HUES64 (cell line): ENCODE measurements around the gene SFXN3.

Experiments
- H3K27ac ChIP-seq: 2 replicates; pipeline ENCODE4 v1.7.0; 2013; ENCODE audit warnings: low read depth, low read length, inconsistent platforms
- H3K27me3 ChIP-seq: 2 replicates; pipeline ENCODE4 v1.6.1; 2013; ENCODE audit warnings: mild to moderate bottlenecking, low read length; ENCODE audit not compliant: insufficient read depth
- H3K36me3 ChIP-seq: 2 replicates; pipeline ENCODE4 v1.6.1; 2013; ENCODE audit warnings: mild to moderate bottlenecking, low read length; ENCODE audit not compliant: insufficient read depth
- H3K4me1 ChIP-seq: 2 replicates; pipeline ENCODE4 v1.6.1; 2013; ENCODE audit warnings: mild to moderate bottlenecking, low read length, moderate library complexity; ENCODE audit not compliant: insufficient read depth
- H3K4me3 ChIP-seq: 2 replicates; pipeline ENCODE4 v1.5.1; 2013; ENCODE audit warnings: mild to moderate bottlenecking, low read length, moderate library complexity
- H3K9ac ChIP-seq: 2 replicates; pipeline ENCODE4 v1.6.1; 2013; ENCODE audit warnings: mild to moderate bottlenecking, low read depth, low read length
- H3K9me3 ChIP-seq: 2 replicates; pipeline ENCODE4 v1.6.1; 2013; ENCODE audit warnings: low read depth, low read length; ENCODE audit not compliant: insufficient read depth
- WGBS: fragments of 150-250, 120-280 bp; methylation state at CpG from one replicate; pipeline ENCODE4 v1.1.7; 2013; ENCODE audit warnings: missing lambda C conversion rate; 5-methylcytosine and 5-hydroxymethylcytosine counted together

The SFXN3 gene

DNA sequence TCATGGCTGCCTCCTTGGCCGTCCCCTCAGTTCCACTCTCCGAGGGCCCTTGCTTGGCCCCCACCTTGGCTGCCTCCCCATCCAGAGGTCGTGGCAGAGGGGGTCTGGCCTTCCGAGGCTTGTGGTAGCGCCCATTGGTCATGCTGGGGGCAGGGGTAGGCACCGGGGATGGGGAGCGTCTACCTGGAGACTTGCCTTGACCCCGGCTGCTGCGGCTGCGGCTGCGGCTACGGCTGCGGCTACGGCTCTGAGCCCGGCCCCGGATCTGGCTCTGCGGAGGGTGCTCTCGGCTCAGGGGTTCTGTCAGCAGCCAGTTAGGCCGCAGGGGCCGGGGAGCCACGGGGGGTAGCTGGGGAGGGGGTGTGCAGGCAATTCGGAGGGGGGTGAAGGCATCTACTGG lies 20.7 kb upstream of the SFXN3 start:
- Histone ChIP-seq H3K36me3 (peaks cover 22% of the 10 kb centered on the region), H3K27me3 (peaks cover 10% of the 10 kb centered on the region), H3K27ac (no peak overlapping the region), H3K4me3 (no peak overlapping the region), H3K9ac (no peak overlapping the region), H3K4me1 (no peaks in the 10 kb centered on the region), H3K9me3 (no peaks in the 10 kb centered on the region)
- WGBS, result 93% methylated on average over 22 of the region's 22 CpGs

DNA sequence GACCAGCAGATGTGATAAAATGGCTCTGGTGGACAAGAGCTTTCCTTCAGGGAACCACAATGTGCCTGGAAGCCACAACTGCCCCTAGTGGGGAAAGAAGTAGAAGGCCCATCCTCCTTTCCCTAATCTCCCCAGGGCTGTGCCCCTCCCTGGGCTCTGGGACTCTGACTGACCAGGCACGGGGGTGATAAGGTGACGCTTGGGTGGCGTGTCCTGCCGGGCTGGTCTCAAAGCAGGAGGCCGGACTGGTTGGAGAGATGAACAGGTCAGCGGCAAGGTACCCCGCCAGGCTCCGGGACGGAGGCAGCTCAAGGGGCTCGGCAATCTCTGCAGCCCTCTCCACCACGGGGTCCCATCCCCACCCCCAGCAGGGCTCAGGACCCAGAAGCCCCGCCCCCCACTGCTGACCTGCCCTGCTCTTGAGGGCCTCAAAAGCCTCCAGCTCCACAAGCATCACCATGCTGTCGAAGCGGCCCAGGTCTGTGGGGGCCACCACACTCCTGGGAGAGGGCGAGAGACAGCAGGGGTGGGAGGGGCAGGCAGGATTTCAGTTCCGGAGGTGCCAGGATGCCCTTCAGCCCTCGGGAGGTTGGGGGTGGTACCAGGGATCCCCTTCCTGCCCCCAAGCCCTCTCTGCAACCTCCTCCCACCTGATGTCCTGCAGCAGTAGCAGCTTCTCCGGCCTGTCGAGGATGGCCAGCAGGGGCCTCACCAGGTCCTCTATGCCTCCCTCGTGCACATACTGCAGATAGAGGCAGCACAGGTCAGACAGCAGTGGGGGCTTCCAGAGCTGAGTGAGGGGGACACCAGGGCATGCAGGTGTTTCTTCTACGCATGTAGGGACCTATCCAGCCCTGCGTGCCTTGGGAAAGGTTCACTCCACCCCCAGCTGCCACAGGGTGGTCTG lies 19.3 kb upstream of the SFXN3 start:
- H3K36me3 ChIP-seq, result peaks cover 7% of the 10 kb centered on the region
- H3K4me3 ChIP-seq, result no peak overlapping the region
- no peak overlapping the region for H3K27ac ChIP-seq
- peaks cover 23% of the 10 kb centered on the region for H3K27me3 ChIP-seq
- H3K9me3 ChIP-seq, result no peaks in the 10 kb centered on the region
- 63% methylated on average over 22 of the region's 22 CpGs for WGBS
- no peak overlapping the region for H3K9ac ChIP-seq
- no peaks in the 10 kb centered on the region for H3K4me1 ChIP-seq

DNA sequence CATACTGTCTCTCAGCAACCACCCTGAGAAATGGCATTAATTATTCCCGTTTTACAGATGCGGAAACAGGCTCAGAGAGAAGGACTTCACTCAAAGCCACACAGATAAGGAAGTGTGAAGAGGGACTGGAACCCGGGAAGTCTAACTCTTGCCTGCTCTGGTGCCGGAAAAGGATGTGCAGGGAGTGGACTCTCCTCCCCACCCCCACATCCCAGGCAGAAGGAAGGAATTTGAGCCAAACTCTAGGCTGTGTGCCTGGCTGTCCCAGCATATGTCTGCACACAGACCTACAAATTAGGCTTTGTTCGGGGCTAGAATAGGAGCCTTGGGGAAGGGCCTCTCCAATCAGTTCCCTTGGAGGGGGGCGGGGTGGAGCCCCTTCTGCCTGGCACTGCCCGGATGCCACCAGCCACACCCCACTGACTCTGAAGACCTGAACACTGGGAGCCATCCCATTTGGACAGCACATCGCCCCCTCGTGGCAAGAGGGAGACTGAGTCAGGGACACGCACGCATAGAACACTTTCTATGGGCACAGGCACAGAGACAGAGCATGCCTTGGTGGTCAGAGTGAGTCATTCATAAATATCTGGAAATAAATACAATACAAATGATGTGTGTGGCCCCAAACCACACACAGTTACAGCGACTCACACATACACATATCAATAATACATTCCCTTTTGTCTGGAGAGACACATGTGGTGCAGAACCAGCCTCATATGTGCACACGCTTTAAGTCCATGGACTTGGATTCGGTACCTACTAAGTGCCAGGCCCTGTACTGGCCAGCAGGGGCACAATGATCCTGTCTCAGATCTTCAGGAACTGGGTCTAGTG lies 18.3 kb upstream of the SFXN3 start:
- 46% methylated on average over 13 of the region's 14 CpGs for WGBS
- Histone ChIP-seq H3K36me3 (no peaks in the 10 kb centered on the region), H3K9me3 (no peaks in the 10 kb centered on the region), H3K4me3 (no peak overlapping the region), H3K4me1 (no peaks in the 10 kb centered on the region), H3K9ac (no peak overlapping the region), H3K27ac (no peak overlapping the region), H3K27me3 (peaks cover 32% of the 10 kb centered on the region)

DNA sequence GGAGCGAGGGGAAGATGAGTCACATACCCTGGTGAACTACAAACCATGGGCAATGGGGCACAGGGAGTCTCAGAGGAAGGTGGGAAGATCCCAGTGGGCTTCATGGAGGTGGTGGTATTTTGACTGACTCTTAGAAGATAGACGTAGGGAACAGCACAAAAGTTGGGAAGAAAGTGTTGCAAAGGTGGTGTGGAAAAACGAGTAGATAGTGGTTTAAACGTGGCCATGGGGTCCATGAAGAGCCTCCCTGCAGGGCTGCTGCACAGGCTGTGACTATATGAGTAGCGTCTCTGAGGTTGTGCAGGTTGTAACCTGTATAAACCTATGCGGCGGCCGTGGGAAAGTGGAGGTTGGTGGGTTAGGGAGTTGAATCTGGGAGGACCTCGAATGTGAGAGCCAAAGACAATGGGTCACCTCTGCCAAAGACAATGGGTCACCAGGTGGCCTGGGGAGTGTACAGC lies 17.6 kb upstream of the SFXN3 start:
- no peak overlapping the region for H3K27ac ChIP-seq
- peaks cover 39% of the 10 kb centered on the region for H3K27me3 ChIP-seq

DNA sequence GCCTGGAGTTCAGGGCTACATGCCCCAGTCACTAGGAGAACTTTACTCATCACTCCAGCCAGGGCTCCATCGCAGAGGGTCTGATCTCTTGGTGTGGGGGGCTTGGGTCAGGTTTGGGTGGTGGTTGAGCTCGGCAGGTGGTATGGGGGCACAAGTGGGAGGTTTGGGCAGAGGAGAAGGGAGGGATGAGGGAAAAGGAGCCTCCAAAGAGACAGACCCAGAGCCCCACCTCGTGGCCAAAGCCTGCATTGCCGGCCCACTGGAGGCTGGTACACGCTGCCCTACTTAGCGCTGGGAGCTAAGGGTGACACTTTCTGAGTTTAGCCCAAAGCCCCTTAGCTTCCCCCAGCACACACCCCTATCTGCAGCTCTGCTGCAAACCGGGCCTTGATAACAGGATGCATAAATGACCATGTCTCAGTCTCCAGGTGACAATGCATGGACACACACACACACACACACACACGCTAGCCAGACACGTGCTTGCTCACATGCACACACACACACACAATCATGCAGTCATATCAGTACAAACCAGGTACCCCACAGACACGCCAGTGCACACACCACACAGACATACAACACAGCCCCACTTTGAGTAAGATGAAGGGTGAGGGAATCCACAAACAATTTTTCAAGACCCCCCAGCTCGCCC lies 16.7 kb upstream of the SFXN3 start:
- Histone ChIP-seq H3K36me3 (no peaks in the 10 kb centered on the region), H3K4me3 (no peak overlapping the region), H3K27me3 (peaks cover 48% of the 10 kb centered on the region), H3K4me1 (no peaks in the 10 kb centered on the region), H3K9me3 (no peaks in the 10 kb centered on the region), H3K9ac (no peak overlapping the region), H3K27ac (no peak overlapping the region)
- WGBS, result 28% methylated on average over 10 of the region's 11 CpGs

More for the DNA sequence above, 17.6 kb upstream of the SFXN3 start:
- Histone ChIP-seq H3K4me1 (no peaks in the 10 kb centered on the region), H3K36me3 (no peaks in the 10 kb centered on the region), H3K9ac (no peak overlapping the region), H3K4me3 (no peak overlapping the region), H3K9me3 (no peaks in the 10 kb centered on the region)
- WGBS, result 70% methylated on average over 9 of the region's 9 CpGs

- H3K9ac ChIP-seq, result no peak overlapping the region
- H3K27me3 ChIP-seq, result peaks cover 54% of the 10 kb centered on the region
- 54% methylated on average over 6 of the region's 7 CpGs for WGBS
- H3K27ac ChIP-seq, result no peak overlapping the region
- H3K4me3 ChIP-seq, result no peak overlapping the region
- H3K36me3 ChIP-seq, result no peaks in the 10 kb centered on the region
- H3K4me1 ChIP-seq, result no peaks in the 10 kb centered on the region
- H3K9me3 ChIP-seq, result no peaks in the 10 kb centered on the region
Observed at GRCh38 chr10:101014966-101015581, 16.0 kb upstream of the SFXN3 start.

- Histone ChIP-seq H3K9ac (no peak overlapping the region), H3K4me1 (no peaks in the 10 kb centered on the region), H3K9me3 (no peaks in the 10 kb centered on the region), H3K36me3 (no peaks in the 10 kb centered on the region), H3K27me3 (peaks cover 58% of the 10 kb centered on the region), H3K4me3 (no peak overlapping the region), H3K27ac (no peak overlapping the region)
- WGBS, result 89% methylated on average over 8 of the region's 8 CpGs
Observed at GRCh38 chr10:101015582-101015973, 15.5 kb upstream of the SFXN3 start.

GRCh38 chr10:101016814-101017213 lies 14.2 kb upstream of the SFXN3 start:
- Histone ChIP-seq H3K9me3 (no peaks in the 10 kb centered on the region), H3K9ac (no peak overlapping the region), H3K27ac (no peak overlapping the region), H3K36me3 (no peaks in the 10 kb centered on the region), H3K27me3 (peaks cover 66% of the 10 kb centered on the region), H3K4me1 (no peaks in the 10 kb centered on the region), H3K4me3 (no peak overlapping the region)
- WGBS, result 54% methylated on average over 5 of the region's 5 CpGs

- no peaks in the 10 kb centered on the region for H3K36me3 ChIP-seq
- WGBS, result 10% methylated on average over 20 of the region's 20 CpGs
- H3K4me3 ChIP-seq, result peak overlapping the region; percentile 43
- H3K9me3 ChIP-seq, result no peaks in the 10 kb centered on the region
- no peaks in the 10 kb centered on the region for H3K4me1 ChIP-seq
- no peak overlapping the region for H3K27ac ChIP-seq
- peaks cover 66% of the 10 kb centered on the region for H3K27me3 ChIP-seq
- no peak overlapping the region for H3K9ac ChIP-seq
Observed at GRCh38 chr10:101018118-101018599, 12.9 kb upstream of the SFXN3 start.

GRCh38 chr10:101018600-101019439 lies 12.2 kb upstream of the SFXN3 start:
- 8% methylated on average over 45 of the region's 45 CpGs for WGBS
- no peaks in the 10 kb centered on the region for H3K36me3 ChIP-seq
- H3K27me3 ChIP-seq, result peaks cover 66% of the 10 kb centered on the region
- peak overlapping the region; percentile 3; the same call in 1 of the 2 replicates for H3K9ac ChIP-seq
- H3K4me3 ChIP-seq, result peak overlapping the region; percentile 43
- H3K27ac ChIP-seq, result no peak overlapping the region
- H3K4me1 ChIP-seq, result no peaks in the 10 kb centered on the region
- H3K9me3 ChIP-seq, result no peaks in the 10 kb centered on the region
